Renal cortex interstitium (tissue), 11 donors: Measurements from ENCODE around the gene SLC25A21. TPM values are rescaled to one million over a fixed set of nuclear protein-coding genes. Genes with fewer than 3 reads are reported as not detected.
"Not testable (repeated sequence)": the region's sequence is repeated elsewhere in the genome, so short reads cannot be mapped to it uniquely, and the experiment has no call there.

Source experiments
- DNase-seq, 11 donors: peaks; one replicate each; pipeline ENCODE4 v3.0.0-alpha.2; 2013; ENCODE audit warnings: low read depth in 9 of 11, low spot score in 4 of 11; ENCODE audit errors: extremely low read depth in 1 of 11
- polyA plus RNA-seq, 3 donors: library from polyadenylated mRNA; unstranded; fragments of 120-200 nt; gene quantifications; one replicate each; pipeline ENCODE4 v1.2.1, GENCODE V29; 2013; ENCODE audit not compliant: insufficient read length in 3 of 3

SLC25A21 gene
- polyA plus RNA-seq, 3 donors, result 3.2 to 4.2 (median 3.5) TPM

DNA sequence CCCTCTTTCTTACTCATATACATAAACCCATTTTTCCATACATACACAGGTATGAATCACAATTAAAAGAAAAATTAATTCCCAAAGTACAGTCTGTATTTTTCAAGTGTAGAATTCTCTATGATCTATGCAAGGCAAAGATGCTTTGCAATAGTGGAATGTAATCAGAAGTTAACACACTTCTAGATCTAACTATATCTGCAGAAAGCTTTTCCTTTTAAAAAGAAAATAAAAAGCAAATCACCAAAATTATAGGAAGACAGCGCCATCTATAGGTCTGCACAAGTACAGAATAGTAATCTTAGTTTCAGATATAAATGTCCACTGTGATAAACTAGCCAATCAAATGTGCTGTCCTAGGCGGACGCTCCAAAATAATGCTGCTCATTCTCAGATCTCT lies 22.0 kb downstream of the SLC25A21 start:
- peak in 3 of 11 donors; percentile 29 to 35 (median 31) for DNase-seq

DNA sequence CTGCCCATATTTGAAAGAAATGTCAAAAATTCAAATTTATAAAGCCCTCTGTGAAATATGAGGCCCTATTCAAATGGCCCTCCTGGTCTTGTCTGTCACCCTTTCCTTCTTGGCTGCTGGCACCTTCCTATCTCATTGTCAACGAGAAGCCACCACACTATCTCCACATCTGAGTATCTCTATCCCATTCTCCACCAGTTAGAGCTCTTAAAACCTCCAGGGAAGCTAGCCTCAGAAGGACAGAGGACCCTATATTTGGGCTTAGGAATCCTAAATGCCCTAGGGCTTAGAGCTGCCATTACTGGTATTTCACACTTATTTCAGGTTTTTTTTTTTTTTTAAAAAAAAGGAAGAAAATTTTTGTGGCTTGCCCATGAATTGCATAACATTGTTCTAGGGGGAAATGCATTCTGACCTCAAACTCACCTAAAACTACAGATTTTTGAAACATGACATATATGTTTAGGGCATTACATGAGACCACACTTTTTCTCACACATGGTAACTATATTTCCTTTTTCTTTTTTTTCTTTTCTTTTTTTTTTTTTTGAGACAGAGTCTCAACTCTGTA lies 25.0 kb downstream of the SLC25A21 start:
- DNase-seq, result no peak

DNA sequence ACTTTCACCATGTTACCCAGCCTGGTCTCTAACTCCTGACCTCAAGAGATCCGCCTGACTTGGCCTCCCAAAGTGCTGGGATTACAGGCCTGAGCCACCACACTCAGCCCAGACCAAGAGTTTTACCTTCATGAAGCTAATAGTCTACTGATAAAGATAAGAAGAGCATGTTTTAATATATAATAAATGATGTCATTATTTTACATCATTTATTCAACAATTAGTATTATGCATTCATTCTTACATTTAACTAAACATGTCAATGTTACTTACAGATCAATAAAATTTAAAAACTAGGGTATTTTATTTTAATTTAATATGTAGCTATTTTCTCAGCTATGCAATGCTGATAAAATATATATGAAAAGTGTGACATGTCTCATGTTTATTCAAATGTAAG lies 26.0 kb downstream of the SLC25A21 start:
- not testable (repeated sequence) for DNase-seq

DNA sequence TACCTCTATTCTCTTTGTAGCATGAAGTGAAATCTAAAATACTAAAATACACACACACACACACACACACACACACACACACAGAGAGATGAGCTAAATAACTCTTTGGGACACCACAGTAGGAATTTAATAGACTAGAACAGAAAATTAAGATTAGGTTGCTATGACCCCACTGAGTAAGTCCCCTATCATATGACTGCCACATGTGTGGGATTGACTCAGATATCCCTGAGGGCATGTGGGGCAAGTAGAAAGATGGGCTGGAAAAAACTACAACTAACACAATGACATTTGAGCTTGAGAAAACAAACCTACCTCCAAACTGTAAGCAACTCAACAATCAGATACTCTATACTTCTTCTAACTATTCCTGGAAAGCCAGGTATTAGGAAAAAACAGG lies 27.0 kb downstream of the SLC25A21 start:
- peak in 3 of 11 donors; percentile 2 to 20 (median 19) for DNase-seq

DNA sequence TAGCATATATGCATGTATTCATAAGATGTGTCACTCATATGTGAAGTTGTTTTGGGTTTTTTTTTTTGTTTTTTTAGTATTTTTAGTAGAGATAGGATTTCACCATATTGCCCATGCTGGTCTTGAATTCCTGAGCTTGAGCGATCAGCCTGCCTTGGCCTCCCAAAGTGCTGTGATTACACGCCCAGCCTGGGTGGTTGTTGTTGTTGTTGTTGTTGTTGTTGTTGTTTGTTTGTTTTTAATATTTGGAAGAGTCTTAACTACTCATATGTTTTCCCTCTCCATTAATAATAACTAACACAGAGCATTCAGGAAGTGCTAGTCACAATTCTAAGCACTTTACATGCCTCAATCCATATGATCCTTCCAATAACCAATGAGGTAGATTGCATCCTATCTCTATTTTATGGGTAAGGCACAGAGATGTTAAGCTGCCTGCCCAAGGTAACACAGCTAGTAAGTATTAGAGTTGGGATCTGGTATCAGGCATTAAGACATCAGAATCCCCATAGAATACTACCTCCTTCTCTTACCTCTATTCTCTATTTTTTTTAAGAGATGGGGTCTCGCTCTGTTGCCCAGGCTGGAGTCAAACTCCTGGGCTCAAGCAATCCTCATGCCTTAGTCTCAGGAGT lies 27.6 kb downstream of the SLC25A21 start:
- no peak for DNase-seq

DNA sequence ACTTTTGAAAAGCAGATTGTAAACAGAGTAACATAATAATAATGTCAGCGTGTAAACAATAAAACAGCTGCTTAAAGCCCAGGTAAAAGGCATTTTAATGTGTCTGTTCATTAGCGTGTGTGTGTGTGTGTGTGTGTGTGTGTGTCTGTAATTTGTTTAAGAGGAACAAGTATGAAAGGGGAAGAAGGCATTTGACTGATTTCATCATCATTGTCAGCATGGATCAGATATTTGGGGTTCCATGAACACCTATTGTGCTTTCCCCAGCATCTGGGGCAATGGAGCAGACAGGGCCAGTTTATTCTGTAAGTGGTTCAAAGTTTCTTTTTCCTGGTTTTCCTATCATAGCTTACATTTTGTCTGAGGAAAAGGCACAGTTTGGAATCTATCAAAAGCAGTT lies 28.9 kb downstream of the SLC25A21 start:
- DNase-seq, result no peak

DNA sequence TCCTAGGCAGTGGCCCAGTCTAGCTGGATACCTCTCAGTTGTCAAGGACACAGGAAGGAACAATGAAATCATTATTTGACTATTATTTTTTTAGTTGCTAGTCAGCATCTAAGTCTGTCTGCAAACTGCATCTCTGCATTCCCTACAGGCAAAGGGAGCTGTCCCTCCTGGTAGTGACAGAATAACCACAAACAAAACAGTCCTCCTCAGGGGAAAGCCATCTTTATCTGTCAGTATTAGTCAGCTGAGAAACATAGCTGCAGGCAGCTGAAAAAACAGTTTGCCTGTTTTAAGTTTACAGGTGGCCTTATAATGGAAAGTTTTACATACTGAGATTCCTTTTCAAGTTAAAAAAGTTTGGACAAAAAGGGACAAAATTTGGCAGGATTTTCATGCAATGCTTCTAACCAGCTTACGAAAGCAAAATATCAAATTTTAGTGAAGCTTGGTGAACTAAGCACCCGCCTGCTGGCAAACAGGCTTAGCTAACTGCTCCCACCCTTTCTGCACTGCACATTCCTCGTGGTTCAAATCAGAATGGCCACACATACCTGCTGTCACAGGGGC lies 29.5 kb downstream of the SLC25A21 start:
- peak in 6 of 11 donors; percentile 9 to 33 (median 22) for DNase-seq

DNA sequence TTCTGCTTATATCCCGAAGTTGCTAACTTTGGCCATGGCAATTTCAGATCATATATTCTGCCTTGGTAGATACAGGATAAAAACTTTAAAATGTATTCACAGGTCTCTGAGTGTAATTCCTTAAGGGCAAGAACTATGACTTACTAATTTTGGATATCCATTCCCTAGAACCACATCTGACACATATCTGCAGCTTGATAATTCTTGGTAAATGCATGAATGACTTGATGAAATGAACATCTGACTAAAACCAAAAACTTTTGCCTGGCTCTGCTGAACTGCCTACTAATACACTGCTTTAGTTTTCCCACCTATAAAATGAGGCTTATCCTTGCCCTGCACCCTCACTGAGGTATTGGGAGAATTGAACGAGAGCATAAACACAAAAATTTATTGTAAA lies 32.2 kb downstream of the SLC25A21 start:
- no peak for DNase-seq

DNA sequence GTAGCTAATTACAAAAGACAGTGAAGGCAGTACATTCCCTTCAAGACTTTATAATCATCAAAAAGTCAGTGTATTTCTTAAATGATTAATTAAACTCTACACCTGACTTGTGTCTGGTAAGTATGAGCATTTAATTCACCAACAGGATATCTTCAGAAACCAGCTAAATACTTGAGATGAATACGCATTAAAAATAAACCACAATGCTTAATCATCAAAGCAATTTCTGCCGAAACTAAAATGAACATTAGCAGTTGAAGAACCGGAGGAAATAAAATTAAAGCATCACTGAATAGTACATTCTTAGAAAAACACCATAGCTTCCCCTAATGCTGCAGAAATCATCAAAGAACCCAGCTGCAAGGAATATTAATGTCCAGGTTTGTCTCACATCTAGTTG lies 32.7 kb downstream of the SLC25A21 start:
- no peak for DNase-seq

DNA sequence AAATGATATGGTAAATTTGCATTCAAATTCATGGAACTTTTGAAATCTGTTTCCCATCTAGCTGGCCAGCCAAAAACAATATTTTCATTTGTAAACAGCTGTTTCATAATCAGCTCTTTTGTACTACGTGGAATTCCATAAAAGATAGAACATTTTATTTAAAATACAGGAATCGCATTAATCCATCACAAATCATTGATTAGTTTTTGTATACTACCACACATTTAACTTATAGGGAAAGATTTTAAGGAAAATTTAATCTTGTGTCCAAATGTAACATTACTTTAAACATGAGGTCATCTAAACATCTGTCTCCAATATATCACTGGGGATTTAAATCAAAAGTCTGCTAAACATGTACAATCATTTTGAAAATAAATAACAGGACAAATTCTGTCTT lies 33.5 kb downstream of the SLC25A21 start:
- DNase-seq, result no peak

DNA sequence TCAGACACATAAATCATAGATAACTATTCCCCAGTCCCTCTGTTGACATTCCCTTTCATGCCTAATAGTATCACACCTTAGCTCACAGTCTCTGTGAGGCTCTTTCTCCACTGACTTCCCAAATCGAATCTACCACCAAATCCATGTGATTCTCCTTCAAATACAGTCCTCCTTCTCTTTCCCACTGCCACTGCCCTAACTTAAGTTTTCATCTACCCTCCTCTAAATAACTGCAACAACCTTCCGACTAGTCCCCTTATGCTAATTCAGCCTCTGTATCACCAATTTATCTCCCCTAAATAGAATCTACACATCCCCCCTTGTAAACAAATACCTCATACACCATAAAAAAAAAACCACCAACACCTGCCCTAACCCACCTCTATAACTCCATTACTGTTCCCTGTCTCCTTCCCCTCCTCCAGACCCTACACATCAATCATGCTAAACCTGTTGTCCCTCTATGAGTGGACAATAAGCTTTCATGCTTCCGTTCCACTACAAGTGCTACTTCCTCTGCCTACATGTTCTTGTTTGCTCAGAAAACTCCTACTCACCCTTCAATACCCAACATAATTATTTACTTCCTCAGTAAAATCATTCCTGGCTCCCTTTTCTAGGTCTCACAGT lies 39.0 kb downstream of the SLC25A21 start:
- DNase-seq, result no peak

DNA sequence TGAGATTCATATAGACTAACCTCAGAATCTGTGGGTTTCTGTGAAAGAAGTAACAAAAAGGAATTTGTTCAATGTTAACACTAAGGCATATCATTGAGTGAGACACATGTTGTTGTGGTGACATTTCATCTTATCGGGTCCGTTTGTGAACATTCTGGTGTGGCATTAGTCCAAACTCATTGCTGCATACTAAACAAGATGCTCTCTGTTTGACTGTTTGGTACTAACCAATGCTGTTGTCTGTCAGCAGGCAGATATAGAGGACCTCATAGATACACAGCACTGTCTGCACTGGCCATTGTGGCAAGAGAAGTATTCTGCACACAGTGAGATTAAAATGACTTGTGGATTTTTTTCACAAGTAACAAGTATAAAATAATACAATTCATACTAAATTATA lies 41.2 kb downstream of the SLC25A21 start:
- DNase-seq, result no peak

DNA sequence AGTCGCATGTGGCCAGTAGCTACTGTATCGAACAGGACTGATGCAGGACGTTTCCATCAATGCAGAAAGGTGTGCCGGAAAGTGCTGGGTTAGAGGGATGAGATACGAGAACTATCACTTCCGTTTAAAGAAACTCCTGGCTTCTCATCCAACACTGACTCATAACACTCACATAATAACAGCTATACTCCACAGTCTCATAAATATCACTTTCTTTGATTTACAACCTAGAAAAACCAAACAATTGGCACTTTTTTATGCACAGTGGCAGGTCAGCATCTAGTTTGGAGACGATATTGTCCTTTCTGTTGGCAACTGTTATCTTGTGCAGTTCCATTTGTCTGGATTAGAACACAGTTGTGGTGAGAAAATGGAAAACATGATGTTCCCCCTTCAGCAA lies 43.4 kb downstream of the SLC25A21 start:
- DNase-seq, result no peak

DNA sequence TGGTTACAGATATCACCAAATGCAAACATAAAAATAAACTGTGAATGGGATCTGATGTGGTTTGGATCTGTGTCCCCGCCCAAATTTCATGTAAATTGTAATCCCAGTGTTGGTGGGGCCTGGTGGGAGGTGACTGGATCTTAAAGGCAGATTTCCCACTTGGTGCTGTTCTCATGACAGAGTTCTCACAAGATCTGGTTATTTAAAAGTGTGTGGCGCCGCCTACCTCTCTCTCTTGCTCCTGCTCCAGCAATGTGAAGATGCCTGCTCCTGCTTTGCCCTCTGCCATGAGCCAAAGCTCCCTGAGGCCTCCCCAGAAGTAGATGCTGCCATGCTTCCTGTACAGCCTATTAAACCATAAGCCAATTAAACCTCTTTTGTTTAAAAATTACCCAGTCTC lies 47.8 kb downstream of the SLC25A21 start:
- DNase-seq, result no peak

DNA sequence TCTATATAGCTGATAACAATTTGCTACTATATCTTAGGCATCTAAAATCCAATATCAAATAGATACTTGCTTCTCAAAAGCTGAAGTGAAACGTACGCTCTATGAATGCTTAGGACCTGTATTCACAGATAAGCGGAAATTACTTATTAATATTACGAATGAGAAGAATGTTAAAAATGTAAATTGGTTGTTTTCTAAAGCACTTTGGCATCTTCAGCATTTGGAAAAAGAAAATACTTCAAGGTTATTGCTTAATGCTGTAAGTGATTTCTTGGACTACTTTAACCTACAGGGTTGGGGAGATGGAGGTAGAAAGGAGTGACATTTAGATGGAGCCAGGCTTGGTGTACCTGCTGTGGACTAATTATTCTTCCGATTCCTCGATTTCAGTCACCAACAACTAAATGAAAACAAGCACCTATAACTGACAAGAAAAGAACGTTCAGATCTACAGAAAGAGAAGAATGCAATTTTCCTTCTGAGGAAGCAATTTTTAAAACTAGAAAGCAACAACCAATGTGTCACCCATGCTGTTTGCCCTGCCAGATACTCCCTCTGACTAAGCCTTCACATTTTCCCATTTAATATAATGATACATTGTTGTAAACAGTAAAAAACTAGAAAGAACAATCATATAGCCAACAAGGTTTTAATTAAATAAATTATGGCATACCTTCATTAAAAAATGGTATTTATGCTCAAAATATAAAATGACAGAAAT lies 49.3 kb downstream of the SLC25A21 start:
- DNase-seq, result no peak

DNA sequence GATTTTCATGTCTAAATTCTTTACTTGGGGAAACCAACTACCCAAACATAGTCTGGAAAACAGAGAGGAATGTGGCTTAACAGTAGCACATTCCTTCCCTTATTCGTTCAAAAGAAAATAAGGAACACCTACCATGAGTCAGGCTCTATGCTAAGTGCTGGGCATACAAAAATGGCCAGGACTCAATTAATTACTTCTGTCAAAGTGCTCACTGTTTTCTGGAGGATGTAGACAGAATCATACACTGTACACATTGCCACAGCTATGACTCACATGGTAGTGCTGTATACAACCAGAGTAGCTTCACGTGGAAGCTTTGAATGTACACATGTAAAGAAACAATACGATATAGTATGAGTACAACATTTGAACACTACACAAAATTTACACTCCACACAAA lies 50.1 kb downstream of the SLC25A21 start:
- no peak for DNase-seq

DNA sequence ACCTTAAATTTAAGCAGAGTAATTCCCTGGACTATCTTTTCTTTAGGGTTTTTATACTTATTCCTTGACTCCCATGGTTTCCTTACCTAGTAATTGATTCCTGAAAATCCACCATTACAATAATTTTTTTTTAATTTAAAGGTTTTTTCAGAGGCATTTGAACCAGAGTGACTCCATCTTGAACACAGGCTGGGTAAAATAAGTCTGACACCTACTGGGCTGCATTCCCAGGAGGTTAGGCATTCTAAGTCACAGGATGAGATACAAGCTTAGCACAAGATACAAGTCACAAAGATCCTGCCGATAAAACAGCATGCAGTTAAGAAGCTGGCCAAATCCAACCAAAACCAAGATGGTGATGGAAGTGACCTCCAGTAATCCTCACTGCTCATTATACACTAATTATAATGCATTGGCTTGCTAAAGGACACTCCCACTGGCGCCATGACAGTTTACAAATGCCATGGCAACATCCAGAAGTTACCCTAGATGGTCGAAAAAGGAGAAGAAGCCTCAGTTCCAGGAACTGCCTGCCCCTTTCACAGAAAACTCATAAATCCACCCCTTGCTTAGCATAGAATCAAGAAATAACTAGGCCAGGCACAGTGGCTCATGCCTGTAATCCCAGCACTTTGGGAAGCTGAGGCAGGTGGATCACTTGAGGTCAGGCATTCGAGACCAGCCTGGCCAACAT lies 53.6 kb downstream of the SLC25A21 start:
- no peak for DNase-seq

DNA sequence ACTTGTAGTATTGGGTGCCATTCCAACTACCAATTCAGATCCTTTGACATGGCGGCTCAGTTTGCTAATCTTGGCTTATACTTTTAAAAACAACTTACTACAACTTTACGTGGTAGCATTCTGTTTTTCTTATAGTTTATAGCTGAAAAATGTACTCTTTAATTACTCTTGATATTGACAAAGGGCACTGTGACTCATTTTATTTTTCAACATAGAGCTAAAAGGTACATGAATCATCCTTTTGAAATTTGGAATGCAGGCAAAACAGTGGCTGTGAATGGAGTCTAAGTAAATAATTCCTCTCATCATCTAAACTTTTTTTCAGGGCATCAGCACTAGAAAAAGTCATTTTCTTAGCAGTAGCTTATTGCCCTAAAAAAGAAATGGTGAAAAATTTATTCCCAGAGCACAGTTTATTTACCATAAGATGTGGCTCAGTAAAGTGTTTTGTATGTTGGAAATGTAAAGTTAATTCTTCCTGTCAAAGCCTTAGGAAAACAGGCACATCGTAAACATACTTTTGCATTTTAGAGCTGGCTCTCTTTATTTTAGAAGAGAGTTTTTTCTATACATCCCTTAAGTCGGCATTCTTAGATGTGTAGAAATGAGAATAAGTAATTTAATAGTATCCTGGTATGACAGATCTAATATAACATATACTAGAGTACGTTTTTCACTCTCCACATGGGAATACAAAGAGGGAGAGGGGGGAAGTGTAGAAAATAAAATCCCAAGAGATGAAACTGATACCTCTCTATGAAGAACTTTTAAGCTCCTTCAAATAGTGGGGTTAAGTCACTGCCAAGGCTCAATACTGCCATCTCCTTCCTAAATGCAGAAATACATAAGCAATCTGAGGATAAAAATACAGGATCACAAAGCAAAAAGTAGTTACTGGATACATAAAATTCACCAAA lies 55.2 kb downstream of the SLC25A21 start:
- peak in 1 of 11 donors; percentile 3 for DNase-seq
